CD1c-positive myeloid dendritic cell (primary cell): ENCODE results near the gene RNU1-2.
"Not testable (repeated sequence)": the region's sequence is repeated elsewhere in the genome, so short reads cannot be mapped to it uniquely, and the experiment has no call there.

ENCODE experiments used
- DNase-seq: peaks from one replicate; pipeline ENCODE4 v3.0.0-alpha.2; 2016; ENCODE audit errors: extremely low spot score

RNU1-2 gene

GRCh38 chr1:16925635-16926490 lies 30.1 kb downstream of the RNU1-2 start:
- DNase-seq: no peak

DNA sequence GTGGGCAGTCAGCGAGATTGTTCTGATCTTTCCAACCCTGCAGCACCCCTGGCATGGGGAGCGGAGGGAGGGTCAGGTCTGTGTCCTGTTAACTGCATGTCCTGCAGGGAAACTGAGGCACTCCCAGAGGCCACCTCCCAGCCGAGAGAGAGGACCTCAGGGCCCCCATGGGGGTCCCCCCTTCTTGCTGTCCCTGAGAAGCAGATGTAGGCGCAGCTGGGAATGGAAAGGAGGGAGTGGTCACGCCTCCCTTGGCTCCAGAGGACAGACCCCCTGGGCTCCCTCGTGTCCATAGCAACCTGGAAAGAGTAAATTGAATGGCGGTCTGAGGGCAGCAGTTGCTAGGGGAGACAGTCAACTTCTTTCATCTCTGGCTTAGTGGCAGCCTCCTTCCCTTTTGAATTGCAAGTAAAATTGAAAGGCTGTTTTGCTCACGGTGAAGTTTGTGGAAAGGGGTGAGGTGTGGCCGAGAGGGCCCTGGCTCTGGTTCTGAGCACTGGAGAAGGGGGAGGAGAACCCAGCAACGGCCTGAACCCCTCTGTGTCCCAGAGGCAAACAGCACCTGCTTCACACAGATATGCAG lies 30.8 kb downstream of the RNU1-2 start:
- no peak for DNase-seq

GRCh38 chr1:16927256-16927655 lies 31.5 kb downstream of the RNU1-2 start:
- no peak for DNase-seq

DNA sequence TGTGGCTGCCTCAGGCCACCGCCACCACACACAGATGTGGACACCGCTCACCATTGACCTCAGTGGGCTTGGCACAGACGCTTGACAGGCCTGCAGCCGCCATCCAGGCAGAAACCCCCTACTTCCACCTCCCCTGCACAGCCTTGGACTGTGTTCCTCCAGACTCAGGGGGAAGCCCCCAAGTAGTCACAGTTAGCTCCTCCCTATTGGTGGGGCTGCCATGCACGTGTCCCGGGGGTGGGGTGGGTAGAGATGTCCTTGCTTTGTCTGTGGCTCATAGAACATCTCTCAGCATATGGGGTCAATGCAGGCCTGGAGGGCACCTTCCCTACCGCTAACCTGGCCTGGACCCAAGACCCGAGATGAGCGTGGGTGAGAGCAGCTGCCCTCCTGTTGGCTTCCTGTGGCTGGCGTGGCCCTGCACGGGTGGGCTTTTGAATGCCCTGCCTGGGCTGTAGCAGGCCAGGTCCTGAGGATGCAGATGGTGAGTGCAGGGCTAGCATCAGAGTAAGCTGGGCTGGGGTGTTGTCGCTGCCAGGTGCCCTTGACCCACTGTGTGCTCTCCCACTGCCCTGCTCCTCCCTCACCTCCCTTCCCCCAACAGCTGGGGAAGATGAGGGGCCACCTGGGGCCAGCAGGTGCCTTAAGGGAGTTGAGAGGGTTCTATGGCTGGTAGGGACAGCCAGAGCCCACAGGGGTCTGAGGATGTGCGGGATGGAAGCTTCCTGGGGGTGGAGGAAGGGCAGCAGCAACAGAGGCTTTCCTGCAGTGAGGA lies 32.1 kb downstream of the RNU1-2 start:
- DNase-seq: no peak

DNA sequence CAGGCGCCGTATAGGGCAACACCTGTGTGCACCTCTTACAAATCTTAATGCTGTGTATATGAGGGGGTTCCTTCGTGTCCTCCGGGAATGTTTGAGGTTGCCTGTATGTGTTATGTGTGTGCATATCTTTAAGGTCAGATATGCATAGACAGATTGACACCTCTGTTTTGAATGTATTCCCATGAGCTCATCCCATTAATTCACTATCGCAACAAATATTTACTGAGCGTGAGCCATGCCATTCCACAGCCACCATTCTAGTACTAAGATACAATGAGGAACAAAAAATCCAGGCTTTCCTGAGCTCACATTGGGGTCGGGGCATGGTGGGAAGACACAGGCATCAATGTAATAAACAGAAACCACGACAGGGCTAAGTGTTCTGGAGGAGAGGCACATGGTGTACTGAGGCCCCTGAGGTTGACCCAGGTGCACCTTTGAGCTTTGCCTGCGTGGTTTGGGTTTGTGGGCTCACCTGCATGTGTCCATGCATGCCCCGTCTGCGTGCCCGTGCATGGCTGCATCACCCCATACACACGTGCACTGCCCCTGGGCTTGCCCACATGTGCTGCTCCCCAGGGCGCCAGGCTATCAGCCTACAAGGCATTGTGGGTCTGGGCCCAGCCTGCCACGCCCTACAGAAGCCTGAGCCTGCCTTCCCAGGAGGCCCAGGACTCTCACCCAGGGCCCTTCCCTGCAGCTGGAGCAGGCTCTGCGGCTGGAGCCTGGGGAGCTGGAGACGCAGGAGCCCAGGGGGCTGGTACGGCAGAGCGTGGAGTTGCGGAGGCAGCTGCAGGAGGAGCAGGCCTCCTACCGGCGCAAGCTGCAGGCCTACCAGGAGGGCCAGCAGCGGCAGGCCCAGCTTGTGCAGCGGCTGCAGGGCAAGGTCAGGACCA lies 33.6 kb downstream of the RNU1-2 start:
- DNase-seq: not testable (repeated sequence)

DNA sequence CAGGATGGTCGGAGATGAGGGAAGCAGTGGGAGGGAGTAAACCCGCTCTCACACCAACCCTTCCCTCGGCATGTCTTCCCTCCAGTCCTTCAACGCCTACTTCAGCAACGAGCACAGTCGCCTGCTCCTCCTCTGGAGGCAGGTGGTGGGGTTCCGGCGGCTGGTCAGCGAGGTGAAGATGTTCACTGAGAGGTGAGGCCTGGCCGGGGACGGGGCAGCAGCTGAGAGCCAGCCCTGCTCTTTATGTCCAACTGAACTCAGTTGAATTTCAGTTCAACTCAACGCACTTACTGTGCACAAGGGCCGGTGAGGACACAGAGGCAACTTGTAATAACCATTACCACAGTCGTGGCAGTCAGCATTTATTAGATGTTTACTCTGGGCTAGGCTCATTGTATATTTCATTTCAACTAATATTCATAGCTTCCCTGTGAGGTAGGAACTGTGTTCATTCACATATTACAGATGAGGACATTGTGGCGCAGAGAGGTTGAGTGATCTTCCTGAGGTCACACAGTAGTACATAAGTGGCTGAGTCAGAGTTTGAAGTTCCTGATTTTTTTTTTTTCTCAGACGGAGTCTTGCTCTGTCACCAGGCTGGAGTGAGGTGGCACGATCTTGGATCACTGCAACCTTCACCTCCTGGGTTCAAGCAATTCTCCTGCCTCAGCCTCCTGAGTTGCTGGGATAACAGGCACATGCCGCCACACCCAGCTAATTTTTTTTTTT lies 35.6 kb downstream of the RNU1-2 start:
- DNase-seq: peak; percentile 11

- not testable (repeated sequence) for DNase-seq
These were observed 38.2 kb downstream of the RNU1-2 start for GRCh38 chr1:16933945-16934344.

DNA sequence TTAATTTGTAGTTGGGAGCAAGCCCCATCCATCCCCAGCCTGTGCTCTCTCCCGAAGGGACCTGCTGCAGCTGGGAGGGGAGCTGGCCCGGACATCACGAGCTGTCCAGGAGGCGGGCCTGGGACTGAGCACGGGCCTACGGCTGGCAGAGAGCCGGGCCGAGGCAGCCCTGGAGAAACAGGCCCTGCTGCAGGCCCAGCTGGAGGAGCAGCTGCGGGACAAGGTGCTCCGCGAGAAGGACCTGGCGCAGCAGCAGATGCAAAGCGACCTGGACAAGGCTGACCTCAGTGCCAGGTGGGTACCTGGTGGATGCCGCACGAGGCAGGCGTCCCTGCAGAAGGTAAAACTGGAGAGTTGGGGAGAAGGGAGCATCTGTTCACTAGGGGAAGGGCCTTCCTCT lies 40.8 kb downstream of the RNU1-2 start:
- DNase-seq: not testable (repeated sequence)

GRCh38 chr1:16938351-16939321 lies 42.9 kb downstream of the RNU1-2 start:
- DNase-seq: no peak

GRCh38 chr1:16939386-16940180 lies 43.8 kb downstream of the RNU1-2 start:
- not testable (repeated sequence) for DNase-seq

DNA sequence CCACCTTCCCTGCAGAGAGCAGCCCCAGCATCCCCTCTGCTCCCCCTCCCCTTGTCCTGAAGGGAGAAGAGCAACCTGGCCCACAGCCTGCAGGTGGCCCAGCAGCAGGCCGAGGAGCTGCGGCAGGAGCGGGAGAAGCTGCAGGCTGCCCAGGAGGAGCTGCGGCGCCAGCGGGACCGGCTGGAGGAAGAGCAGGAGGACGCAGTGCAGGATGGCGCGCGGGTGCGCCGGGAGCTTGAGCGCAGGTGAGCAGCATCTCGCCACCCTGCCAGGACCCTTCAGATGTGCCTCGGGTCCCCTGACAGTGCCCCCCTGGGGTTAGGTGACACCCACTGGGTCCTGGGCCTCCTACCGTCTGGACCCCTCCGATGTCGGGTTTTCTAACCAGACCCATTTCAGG lies 48.3 kb downstream of the RNU1-2 start:
- DNase-seq: no peak

- DNase-seq: not testable (repeated sequence)
These were observed 49.7 kb downstream of the RNU1-2 start for GRCh38 chr1:16945512-16945911.
